K562 (cell line): ENCODE data around the gene ACTR3C. TPM values are rescaled to one million over a fixed set of nuclear protein-coding genes. Genes with fewer than 3 reads are reported as not detected.

Experiments used
- CBX5 ChIP-seq: IDR thresholded peaks from 2 replicates; pipeline ENCODE4 v1.6.1; 2014; ENCODE audit warnings: low read depth, borderline replicate concordance
- CBX8 ChIP-seq: fragments of 200-600 bp; sonication (generic); IDR thresholded peaks from 2 replicates; pipeline ENCODE4 v1.6.1; 2012; ENCODE audit warnings: borderline replicate concordance, mixed run types, low read depth, mild to moderate bottlenecking, moderate library complexity, mixed read lengths, low read length, control low read depth, inconsistent platforms; ENCODE audit not compliant: poor library complexity, severe bottlenecking; ENCODE audit errors: extremely low read depth
- DPF2 ChIP-seq: fragments of 450-650 bp; IDR thresholded peaks from 2 replicates; pipeline ENCODE4 v1.6.1; 2016
- GATAD2B ChIP-seq: fragments of 450-650 bp; IDR thresholded peaks from 2 replicates; pipeline ENCODE4 v1.6.1; 2017; ENCODE audit warnings: mild to moderate bottlenecking, borderline replicate concordance
- GTF2A2 ChIP-seq: IDR thresholded peaks from 2 replicates; pipeline ENCODE4 v1.6.1; 2016; ENCODE audit warnings: mild to moderate bottlenecking, missing genetic modification characterization, missing compliant biosample characterization
- HIVEP1 ChIP-seq: fragments of 250-450 bp; sonication (Bioruptor Pico); IDR thresholded peaks from 2 replicates; pipeline ENCODE4 v1.4.0; 2020; ENCODE audit warnings: mild to moderate bottlenecking
- KAT8 ChIP-seq: fragments of 450-650 bp; IDR thresholded peaks from 2 replicates; pipeline ENCODE4 v1.6.1; 2016; ENCODE audit warnings: low read depth, mild to moderate bottlenecking
- KLF1 ChIP-seq: fragments of 450-650 bp; IDR thresholded peaks from 2 replicates; pipeline ENCODE4 v1.6.1; 2016; ENCODE audit warnings: missing genetic modification characterization, missing compliant biosample characterization
- KLF13 ChIP-seq: fragments of 450-650 bp; IDR thresholded peaks from 2 replicates; pipeline ENCODE4 v1.6.1; 2016; ENCODE audit warnings: missing genetic modification characterization, low read depth, mild to moderate bottlenecking, missing compliant biosample characterization, moderate library complexity, borderline replicate concordance
- LARP7 ChIP-seq: fragments of 450-650 bp; IDR thresholded peaks from 2 replicates; pipeline ENCODE4 v1.6.1; 2016
- MAZ ChIP-seq, 2 experiments: fragments of 450-650 bp in 1 of 2; sonication (generic) in 1 of 2; formaldehyde crosslinking; IDR thresholded peaks in 1 of 2; conservative IDR thresholded peaks in 1 of 2; 2 replicates each; pipeline versions ENCODE4 v1.4.0 to v1.5.0; 2020; ENCODE audit warnings: mild to moderate bottlenecking in 1 of 2, missing genetic modification reagents in 1 of 2
- MEIS2 ChIP-seq: fragments of 450-650 bp; IDR thresholded peaks from 2 replicates; pipeline ENCODE4 v1.6.1; 2014; ENCODE audit warnings: mild to moderate bottlenecking; ENCODE audit not compliant: partially characterized antibody
- MYC ChIP-seq, 2 experiments: fragments of 250-450 bp in 1 of 2; sonication (Bioruptor Pico) in 1 of 2; IDR thresholded peaks; 2 replicates each; pipeline versions ENCODE4 v1.5.1 to v1.6.1; 2012 to 2021; ENCODE audit warnings: low read depth in 2 of 2, borderline replicate concordance in 1 of 2, improper control_type of control experiment in 1 of 2, low read length in 1 of 2, mild to moderate bottlenecking in 1 of 2, moderate library complexity in 1 of 2
- NR1H2 ChIP-seq: sonication (generic); formaldehyde crosslinking; IDR thresholded peaks from 2 replicates; pipeline ENCODE4 v1.4.0; 2020; ENCODE audit warnings: mild to moderate bottlenecking, missing genetic modification reagents
- PPARD ChIP-seq: fragments of 250-450 bp; sonication (Bioruptor Pico); IDR thresholded peaks from 2 replicates; pipeline ENCODE4 v1.8.0; 2022; ENCODE audit warnings: inconsistent platforms, mild to moderate bottlenecking, moderate library complexity
- RBM39 ChIP-seq: fragments of 200-400 bp; formaldehyde crosslinking; optimal IDR thresholded peaks from 2 replicates; pipeline ENCODE3; 2018; ENCODE audit warnings: low read depth, low read length
- RFX1 ChIP-seq: fragments of 450-650 bp; IDR thresholded peaks from 2 replicates; pipeline ENCODE4 v1.6.1; 2016; ENCODE audit warnings: mild to moderate bottlenecking, moderate library complexity
- STAT5A ChIP-seq: IDR thresholded peaks from 2 replicates; pipeline ENCODE4 v1.6.1; 2012; ENCODE audit warnings: low read length, inconsistent platforms, borderline replicate concordance
- TAF7 ChIP-seq: fragments of 450-650 bp; IDR thresholded peaks from 2 replicates; pipeline ENCODE4 v1.6.1; 2016; ENCODE audit warnings: missing genetic modification characterization, missing compliant biosample characterization
- ZFP1 ChIP-seq: fragments of 450-650 bp; formaldehyde crosslinking; IDR thresholded peaks from 2 replicates; pipeline ENCODE4 v1.4.0; 2020; ENCODE audit warnings: mild to moderate bottlenecking, mixed read lengths
- ZNF239 ChIP-seq: fragments of 250-450 bp; sonication (Bioruptor Pico); IDR thresholded peaks from 2 replicates; pipeline ENCODE4 v1.4.0; 2020; ENCODE audit warnings: mild to moderate bottlenecking
- ZNF583 ChIP-seq: fragments of 250-450 bp; sonication (Bioruptor Pico); IDR thresholded peaks from 2 replicates; pipeline ENCODE4 v1.4.0; 2020
- ZNF639 ChIP-seq, 2 experiments: fragments of 200-800 bp in 1 of 2; sonication (Bioruptor generic) in 1 of 2; sonication (generic) in 1 of 2; formaldehyde crosslinking in 1 of 2; IDR thresholded peaks in 1 of 2; conservative IDR thresholded peaks in 1 of 2; 2 replicates each; pipeline versions ENCODE4 v1.5.0 to v1.6.1; 2016 to 2020; ENCODE audit warnings: missing compliant biosample characterization in 1 of 2, missing genetic modification characterization in 1 of 2, missing genetic modification reagents in 1 of 2
- polyA plus RNA-seq, 8 experiments: library from polyadenylated mRNA; depleted of rRNA in 4 of 8; stranded (reverse) in 5 of 8; unstranded in 3 of 8; fragments of >200 nt; fragmentation: Nextera tagmentation in 2 of 8; fragmentation: Illumina TruSeq in 1 of 8; extraction: Ambion mirVana in 2 of 8; extraction: Trizol in 1 of 8; gene quantifications; 2 replicates each; pipeline versions ENCODE4 v1.2.1 to v1.2.3, GENCODE V29; 2011 to 2014; ENCODE audit warnings: inconsistent platforms in 1 of 8, missing spikeins in 1 of 8
- total RNA-seq, 7 experiments: library from RNA; depleted of rRNA in 6 of 7; stranded (reverse); fragments of >200 nt in 6 of 7; fragmentation: Illumina TruSeq in 2 of 7; extraction: Trizol in 2 of 7; gene quantifications; 2 replicates each; pipeline versions ENCODE4 v1.2.1 to v1.2.3, GENCODE V29; 2011 to 2021; ENCODE audit warnings: low replicate concordance in 1 of 7
- TF ChIP-seq, protein P1 (sequence below), 3 experiments: fragments of 200-800 bp in 1 of 3; fragments of 250-450 bp in 1 of 3; fragments of 450-650 bp in 1 of 3; sonication (Bioruptor Pico) in 1 of 3; sonication (Bioruptor generic) in 1 of 3; formaldehyde crosslinking in 1 of 3; IDR thresholded peaks; 2 replicates each; pipeline versions ENCODE4 v1.6.1 to v1.8.0; 2016 to 2022; ENCODE audit warnings: mild to moderate bottlenecking in 2 of 3, missing genetic modification characterization in 2 of 3, missing compliant biosample characterization in 1 of 3, moderate library complexity in 1 of 3

ACTR3C gene
- total and polyA plus RNA-seq, 9 of the 15 experiments (the other 6 are each of a cell fraction or from before 2014, with no cell fraction given): 9.0 to 35.4 (median 13.3) TPM

- TF ChIP-seq KAT8 (no peak), ZNF639 (CRISPR knock-in tag; conservative IDR thresholded peaks at IDR 0.05 in 1 of 2, IDR thresholded peaks at IDR 0.05 in 1 of 2) (peak in 1 of 2 experiments; percentile 76; a peak in 2 of 4 replicates), KLF1 (tag) (no peak), STAT5A (peak; percentile 99), MAZ (CRISPR knock-in tag; conservative IDR thresholded peaks at IDR 0.05 in 1 of 2, IDR thresholded peaks at IDR 0.05 in 1 of 2) (peak in 1 of 2 experiments; percentile 85; a peak in 2 of 4 replicates), LARP7 (no peak), GTF2A2 (tag) (peak; percentile 87), KLF13 (tag) (0 out of 2 replicates have a peak, but pooled peaks have one; percentile 23), GATAD2B (no peak), TAF7 (tag) (peak; percentile 94), DPF2 (no peak), ZNF239 (CRISPR knock-in tag) (peak; percentile 75), MYC (IDR thresholded peaks at IDR 0.05; ENCODE audit: low read depth, low read length) (no peak), MYC (CRISPR knock-in tag; IDR thresholded peaks at IDR 0.05; ENCODE audit: borderline replicate concordance, low read depth) (peak; percentile 92), RBM39 (no peak), PPARD (CRISPR knock-in tag) (no peak), MEIS2 (peak; percentile 70), HIVEP1 (CRISPR knock-in tag) (peak; percentile 86), ZFP1 (CRISPR knock-in tag) (peak; percentile 84), CBX5 (no peak), ZNF583 (CRISPR knock-in tag) (peak; percentile 96), RFX1 (no peak), CBX8 (no peak), NR1H2 (CRISPR knock-in tag) (no peak)
- TF ChIP-seq, protein P1, sequence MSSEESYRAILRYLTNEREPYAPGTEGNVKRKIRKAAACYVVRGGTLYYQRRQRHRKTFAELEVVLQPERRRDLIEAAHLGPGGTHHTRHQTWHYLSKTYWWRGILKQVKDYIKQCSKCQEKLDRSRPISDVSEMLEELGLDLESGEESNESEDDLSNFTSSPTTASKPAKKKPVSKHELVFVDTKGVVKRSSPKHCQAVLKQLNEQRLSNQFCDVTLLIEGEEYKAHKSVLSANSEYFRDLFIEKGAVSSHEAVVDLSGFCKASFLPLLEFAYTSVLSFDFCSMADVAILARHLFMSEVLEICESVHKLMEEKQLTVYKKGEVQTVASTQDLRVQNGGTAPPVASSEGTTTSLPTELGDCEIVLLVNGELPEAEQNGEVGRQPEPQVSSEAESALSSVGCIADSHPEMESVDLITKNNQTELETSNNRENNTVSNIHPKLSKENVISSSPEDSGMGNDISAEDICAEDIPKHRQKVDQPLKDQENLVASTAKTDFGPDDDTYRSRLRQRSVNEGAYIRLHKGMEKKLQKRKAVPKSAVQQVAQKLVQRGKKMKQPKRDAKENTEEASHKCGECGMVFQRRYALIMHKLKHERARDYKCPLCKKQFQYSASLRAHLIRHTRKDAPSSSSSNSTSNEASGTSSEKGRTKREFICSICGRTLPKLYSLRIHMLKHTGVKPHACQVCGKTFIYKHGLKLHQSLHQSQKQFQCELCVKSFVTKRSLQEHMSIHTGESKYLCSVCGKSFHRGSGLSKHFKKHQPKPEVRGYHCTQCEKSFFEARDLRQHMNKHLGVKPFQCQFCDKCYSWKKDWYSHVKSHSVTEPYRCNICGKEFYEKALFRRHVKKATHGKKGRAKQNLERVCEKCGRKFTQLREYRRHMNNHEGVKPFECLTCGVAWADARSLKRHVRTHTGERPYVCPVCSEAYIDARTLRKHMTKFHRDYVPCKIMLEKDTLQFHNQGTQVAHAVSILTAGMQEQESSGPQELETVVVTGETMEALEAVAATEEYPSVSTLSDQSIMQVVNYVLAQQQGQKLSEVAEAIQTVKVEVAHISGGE (CRISPR knock-in tag; IDR thresholded peaks at IDR 0.05): peak in 1 of 3 experiments; percentile 71; a peak in 2 of 6 replicates
These were observed 1.1 kb downstream of the ACTR3C start (continued) for GRCh38 chr7:150322114-150322832.
